HG03457 (cell line): ENCODE results near the gene ANKLE2.
"Not testable (repeated sequence)": the region's sequence is repeated elsewhere in the genome, so short reads cannot be mapped to it uniquely, and the experiment has no call there.

Source experiments
- ATAC-seq: cut with Tn5 transposase; IDR thresholded peaks from one replicate; pipeline ENCODE4 v1.9.1; 2021; ENCODE audit warnings: moderate number of reproducible peaks; ENCODE audit not compliant: unreplicated experiment

The ANKLE2 gene

DNA sequence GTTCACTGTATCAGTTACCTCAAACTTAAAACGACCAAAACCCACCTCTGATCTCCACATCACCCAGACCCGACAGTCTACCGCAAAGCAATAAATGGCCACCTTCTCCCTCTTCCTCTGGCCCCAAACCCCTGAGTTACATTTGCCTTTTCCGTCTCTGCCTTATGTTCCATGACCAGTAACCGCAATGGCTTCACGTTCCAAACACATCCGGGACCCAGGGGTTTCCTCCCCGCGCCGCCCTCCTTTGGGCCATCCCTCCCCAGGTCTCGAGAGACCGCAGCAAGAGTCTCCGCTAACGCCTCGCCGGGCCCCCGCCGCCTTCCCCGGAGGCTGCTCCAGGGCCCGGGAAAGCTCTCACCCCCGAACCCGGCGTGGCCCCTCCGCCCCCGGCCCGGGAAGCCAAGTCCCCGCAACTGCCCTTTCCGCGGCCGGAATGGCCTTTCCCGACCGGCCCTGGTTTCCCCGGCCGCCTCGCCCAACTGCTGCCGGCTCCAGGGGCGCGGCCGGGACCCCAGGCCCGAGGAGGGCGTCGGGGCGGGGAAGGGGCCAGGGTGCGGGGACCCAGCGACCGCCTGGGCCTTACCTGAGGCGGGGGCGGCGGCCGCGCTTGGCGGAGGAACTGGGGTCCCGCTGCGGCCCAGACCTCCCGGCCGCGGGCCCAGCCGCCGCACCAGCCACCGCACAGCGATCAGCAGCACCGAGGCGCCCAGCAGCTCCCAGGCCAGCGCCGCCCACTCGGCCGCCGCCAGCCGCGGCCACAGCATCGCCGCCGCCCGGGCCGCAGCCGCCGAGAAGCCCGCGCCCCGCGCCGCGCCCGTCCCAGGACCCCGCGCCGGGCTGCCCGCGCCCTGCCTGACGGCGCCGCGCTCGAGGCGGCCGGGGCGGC, at the start of gene ANKLE2:
TSS of gene ANKLE2 (minus strand) at position 801 of the 889 bp plus-strand sequence. CDS start at position 767, 34 bp downstream.
- peak; percentile 25 for ATAC-seq

DNA sequence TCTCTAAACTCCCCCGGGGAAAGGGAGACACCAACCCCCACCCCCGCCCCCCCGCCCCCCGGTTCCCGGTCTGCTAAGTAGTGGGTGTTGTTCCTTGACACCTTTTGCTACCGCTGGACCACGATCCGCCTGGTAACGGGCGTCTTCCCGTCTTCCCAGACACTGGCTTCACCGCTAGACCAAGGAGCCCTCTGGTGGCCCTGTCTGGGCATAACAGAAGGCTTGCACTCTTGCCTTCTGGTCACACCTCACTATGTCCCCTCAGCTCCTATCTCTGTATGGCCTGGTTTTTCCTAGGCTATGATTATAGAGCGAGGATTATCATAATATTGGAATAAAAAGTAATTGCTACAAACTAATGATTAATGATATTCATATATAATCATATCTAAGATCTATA, 47.8 kb upstream of the ANKLE2 start:
- ATAC-seq: not testable (repeated sequence)

DNA sequence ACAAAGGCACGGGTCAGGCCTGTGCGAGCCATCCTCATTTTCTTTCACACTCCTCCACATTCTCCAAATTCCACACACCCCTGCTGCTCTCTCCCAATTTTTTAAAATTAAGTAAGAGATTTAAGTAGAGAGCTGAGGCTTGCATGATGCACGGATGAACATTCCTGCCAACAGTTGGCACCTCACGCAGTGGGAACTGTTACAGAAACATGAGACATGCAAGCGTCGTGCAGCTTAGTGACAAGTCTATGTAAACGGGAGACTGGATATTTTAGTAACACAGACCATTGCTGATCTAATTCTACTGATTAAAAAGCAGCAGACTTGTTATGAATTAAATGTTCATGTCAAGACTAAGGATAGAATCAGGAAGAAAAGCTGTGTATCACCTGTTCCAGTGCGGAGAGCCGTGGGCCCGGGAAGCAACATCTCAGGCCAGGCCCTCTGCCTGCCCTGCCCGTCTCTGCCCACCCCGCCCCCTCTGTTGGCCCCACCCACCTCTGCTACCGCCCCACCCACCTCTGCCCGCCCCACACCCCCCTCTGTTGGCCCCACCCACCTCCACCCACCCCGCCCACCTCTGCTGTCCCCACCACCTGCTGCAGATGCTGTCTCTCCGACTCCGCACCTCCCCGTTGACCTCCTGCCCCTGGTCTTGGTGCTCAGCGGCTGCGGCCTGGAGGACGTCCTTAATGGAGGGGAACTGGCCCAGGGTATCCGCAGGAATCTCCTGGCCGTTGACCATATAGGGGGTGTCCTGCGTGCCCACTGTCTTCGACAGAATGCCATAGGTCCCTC, 45.9 kb upstream of the ANKLE2 start:
- ATAC-seq: no peak

DNA sequence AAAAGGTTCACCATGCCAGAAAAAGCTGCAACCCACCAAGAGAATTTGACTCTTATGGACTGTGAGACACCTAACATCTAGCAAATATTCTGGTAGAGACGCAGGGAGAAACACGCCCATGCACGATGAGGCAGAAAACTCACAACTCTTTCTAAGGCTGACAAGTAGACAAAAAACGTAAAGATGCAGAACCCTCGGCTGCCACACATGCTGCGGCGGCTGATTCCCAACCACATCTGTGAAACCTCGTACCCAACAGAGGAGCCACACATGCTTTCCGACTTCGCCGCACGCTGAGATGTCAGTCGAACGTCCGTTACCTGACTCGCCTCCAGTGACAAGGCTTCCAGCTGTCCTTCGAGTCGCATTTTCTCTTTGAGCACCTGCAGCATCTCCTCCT, 45.2 kb upstream of the ANKLE2 start:
- no peak for ATAC-seq

DNA sequence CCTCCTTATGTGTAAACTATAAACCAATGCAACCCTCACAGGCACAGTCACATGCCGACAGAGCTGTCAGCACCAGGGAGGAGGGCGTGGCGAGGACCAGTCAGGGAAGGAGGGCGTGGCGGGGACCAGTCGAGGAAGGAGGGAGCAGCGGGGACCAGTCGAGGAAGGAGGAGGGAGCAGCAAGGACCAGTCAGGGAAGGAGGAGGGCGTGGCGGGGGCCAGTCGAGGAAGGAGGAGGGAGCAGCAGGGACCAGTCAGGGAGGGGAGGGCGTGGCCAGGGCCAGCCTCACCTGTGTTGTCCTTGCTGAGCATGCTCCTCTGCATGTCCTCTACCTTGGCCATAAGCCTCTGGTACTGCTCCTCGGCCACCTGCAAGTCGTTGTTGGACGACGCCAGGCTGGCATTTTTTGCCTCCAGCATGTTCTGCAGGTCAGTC, 42.8 kb upstream of the ANKLE2 start:
- no peak for ATAC-seq

DNA sequence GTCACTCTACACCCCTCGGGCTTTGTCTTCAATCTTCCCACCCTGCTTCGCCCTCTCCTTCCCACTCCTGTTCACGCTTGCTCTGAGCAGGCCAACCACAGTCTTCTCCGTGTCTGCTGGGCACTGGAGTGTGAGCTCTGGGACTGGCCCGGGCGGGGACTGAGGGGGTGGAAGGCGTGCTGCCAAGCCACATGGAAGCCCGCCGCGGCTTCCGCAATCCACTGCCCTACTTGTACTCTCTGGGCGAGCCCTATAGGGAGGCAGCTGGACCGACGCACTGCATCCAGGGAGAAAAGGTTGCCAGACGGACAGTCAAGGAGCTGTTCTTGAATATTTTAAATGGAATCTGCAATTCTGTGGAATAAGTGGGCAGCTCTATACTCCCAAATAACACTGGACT, 42.3 kb upstream of the ANKLE2 start:
- no peak for ATAC-seq

DNA sequence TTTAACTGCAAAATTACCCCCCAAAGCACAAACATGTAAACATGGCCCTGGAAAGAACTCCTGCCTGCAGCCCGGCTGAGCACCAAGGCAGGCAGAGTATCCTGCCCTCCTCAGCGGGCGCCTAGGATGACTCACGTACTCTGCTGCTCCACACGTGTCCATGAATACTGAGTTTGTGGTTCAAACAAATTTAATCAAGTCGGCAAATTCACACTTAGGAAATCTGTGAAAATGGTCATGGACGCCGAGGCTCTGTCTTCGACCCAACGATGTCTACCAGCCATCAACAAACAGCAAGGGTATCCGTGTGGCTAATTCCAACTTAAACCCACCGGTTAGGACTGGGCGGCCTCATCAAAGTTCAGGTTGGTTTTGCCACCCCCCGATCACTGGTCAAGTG, 41.5 kb upstream of the ANKLE2 start:
- no peak for ATAC-seq

DNA sequence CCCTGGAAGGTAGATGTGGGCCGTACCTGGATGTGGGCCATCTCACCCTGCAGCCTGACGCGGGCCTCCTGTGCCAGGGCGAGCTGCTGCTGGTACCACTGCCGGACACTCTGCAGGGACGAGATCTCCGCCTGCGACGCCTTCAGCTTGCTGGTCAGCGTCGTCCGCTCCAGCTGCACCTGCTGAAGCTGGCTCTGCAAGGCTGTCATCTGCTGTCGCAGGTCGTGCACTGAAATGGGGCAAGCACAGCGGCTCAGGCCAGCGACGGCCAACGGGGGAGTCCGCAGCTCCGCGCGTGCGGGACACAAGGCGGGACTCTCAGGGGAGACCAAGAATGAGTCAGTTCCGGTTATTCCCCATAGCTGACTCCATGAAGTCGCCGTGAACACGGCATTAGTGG, 40.1 kb upstream of the ANKLE2 start:
- ATAC-seq: no peak

DNA sequence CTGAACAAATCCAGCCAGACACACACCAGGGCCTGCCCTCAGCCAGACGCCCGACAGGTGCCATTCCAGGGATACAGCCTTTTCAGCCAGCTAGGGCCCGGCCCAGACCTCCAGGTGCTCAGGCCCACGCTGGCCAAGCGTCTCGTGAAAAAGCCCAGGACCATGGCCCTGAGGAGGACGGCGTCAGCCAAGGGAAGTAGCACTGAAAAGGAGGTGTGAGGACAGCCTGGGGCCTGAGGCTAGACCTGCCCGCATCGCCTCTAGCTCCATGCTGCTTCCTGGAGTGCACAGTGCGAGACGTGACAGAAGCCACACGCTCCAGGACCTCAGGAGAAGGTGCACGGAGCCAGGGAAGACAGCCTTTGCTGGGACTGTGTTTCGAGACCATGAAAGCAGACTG, 37.2 kb upstream of the ANKLE2 start:
- ATAC-seq: no peak

DNA sequence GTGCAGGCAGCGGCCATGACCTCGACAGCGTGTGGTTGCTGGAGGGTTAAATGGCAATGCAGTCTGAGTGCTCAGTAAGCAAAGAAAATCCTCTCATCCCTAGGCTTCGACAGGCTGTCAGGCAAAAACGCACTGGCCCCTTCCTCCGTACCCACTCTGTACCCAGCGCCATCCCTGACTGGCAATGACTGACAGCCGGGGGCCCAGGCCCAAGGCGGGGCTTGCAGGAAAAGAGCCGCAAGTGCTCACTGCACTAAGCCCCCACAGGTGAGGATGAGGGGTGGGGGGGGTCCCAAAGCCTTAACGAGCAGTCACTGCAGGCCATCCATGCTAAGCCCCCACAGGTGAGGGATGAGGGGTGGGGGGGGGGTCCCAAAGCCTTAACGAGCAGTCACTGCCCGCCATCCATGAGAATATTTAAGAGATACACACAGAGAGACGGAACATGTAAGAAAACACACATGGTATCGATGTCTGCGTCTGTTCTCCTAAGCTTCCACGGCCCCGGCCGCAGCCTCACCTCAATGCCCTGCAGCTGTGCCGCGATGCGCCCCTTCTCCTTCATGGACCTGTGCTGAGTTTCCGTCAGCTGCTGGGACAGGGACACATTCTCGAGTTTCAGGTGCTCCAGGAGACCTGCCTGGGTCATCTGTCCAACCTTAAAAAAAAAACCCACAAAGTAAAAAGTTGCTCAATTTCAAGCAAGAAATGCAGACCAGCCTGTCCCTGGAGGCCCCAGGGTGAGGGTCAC, 36.4 kb upstream of the ANKLE2 start:
- no peak for ATAC-seq

DNA sequence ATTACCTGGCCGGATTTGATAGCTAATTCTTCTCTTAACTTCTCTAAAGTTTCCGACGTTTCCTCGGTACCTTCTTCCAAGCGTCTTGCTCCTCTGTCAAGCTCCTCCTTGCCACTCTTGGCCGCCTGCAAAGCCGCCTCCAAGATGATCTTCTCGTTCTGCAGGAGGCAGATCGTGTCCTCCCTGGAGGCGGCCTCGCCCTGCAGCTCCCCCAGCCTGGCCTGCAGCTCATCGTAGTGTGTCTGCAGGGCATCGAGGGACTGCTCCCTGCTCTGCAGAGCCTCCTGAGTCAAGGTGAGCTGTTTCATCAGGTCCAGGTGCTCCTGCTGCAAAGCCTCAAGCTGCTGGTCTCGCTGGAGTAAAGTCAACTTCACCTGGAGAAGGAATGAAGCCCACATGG, 34.2 kb upstream of the ANKLE2 start:
- no peak for ATAC-seq

DNA sequence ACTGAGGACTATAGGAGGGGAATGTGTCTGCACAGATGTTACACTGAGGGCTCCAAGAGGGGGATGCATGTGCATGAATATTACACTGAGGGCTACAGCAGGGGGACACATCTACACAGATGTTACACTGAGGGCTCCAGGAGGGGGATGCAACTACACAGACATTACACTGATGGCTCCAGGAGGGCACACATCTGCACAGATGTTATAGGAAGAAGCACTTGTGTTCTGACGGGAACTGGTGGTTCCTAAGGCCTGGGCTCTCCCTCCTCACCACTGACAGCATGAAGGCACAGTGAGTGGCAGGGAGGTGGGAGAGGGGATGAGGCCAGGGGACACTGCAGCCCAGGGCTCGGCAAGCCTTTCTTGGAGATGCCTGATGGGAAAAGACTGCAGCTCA, 30.3 kb upstream of the ANKLE2 start:
- not testable (repeated sequence) for ATAC-seq

DNA sequence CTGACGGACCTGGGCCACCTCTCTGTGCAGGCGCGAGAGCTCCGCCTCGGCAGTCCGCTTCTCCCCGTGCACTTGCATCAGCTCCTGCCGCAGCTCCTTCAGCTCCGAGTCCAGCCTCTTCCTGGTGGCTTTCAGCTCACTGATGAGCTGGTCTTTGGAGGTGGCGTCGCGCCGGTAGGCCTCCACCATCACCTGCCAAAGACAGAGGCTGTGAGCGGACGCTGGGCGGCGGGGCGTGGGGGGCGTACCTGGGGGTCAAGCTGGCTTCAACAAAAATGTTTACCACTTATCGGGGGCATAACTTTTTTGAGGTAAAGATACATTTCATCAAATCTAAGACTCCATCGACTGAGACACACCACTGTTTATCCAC, 27.5 kb upstream of the ANKLE2 start:
- ATAC-seq: no peak

DNA sequence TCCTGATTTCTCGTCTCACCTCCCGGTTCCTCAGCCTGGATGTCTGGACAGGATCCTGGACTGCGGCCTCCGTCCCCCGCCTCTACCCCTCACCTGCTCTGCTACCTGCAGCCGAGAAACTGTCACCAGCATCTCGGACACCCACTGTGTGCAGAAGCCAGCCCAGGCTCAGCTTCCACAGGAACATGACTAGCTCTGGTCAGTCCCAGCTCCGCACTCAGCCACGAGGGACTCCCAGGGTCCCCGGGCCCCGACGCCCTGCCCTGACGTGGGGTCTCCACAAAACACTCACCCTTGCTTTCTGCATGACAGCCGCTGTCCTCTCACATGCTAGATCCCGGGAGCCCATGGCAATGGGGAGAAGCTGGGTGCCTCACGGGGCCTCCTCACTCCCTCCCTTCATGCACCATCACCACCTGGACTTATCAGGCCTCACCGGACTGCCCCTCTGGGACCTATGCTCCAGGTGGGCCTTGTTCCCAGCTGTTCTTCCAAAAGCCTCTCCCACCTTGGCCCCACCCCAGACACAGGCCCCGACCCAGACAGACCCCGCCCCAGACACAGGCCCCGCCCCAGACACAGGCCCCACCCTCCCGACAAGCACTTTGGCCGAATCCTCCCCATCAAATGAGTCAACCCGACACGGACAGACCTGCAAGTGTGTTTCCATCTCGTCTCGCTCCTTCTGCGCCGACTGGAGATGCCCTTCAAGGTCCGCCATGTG, 26.9 kb upstream of the ANKLE2 start:
- no peak for ATAC-seq

DNA sequence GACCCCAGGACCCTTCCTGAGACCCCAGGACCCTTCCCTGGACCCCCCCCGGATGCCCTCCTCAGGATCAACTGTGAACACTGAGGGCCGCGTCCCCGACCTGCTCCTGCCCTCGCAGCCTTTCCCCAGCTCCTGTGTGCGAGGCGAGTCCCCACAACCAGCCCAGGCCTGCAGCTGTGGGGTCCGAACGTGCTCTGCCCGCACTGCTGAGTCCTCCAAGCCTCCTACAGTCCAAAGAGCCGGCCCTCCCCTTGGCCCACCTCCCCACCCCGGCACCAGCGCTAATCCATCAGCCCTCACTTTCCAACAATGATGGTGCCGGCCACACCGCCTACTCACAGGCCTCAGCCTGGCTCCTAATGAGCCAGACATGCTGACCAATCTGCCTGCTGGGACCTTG, 26.2 kb upstream of the ANKLE2 start:
- no peak for ATAC-seq

DNA sequence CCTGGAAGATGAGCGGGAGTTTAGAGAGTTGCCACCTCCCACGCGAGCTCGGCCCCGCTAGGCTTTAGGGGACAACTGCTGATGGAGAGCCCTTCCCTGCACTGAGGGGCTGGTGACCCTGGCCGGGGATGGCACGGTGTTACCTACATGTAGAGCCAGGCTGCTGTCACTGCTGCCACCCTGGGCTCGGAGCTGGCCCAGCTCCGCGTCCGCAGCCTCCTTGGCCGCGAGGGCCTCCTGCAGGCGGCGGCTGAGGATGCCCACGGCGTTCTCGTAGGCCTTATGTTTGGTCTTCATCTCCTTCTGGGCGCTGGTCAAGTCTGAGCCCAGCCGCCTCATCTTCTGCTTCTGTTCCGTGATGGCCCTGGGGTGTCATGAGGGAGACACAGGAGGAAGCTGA, 24.6 kb upstream of the ANKLE2 start:
- ATAC-seq: no peak

DNA sequence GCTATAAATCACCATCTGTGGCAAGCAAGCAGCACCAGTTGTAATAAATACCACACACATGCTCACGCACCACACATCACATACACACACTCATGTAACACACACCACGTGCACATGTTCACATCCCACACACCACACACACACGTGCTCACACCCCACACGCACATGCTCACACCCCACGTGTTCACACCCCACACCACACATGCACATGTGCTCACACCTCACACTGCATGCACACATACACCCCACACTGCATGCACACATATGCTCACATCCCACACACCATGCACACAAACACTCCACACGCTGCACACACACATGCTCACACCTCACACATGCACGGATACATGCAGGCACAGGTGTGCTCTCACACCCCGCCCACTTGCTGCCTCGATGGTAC, 22.9 kb upstream of the ANKLE2 start:
- ATAC-seq: no peak

DNA sequence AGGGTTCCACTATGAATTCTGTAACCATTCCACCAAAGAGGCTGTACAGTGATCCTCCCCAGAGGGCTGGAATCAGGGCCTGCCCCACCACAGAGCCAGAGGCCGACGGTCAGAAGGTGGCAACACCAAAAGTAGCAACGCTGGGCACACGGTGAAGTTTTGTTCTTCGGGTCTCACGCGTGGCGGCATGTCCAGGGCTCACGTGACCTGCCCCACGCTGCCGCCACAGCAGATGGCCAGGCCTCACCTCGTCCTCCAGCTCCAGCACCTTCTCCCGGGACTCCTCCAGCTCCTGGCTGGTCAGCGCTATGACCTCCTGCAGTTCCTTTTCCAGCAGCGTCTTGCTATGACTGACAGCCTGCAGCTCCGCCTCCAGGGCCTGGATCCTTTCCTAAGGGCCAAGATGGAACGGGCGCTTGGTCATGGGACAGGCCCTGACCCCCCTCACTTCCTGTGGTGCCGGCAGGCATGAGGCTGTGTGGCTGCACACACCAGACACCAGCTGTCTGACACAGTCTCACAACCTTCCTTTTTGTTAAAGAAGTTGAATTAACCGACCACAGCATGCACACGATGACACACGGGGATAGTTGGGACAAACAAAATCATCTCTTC, 22.4 kb upstream of the ANKLE2 start:
- no peak for ATAC-seq

DNA sequence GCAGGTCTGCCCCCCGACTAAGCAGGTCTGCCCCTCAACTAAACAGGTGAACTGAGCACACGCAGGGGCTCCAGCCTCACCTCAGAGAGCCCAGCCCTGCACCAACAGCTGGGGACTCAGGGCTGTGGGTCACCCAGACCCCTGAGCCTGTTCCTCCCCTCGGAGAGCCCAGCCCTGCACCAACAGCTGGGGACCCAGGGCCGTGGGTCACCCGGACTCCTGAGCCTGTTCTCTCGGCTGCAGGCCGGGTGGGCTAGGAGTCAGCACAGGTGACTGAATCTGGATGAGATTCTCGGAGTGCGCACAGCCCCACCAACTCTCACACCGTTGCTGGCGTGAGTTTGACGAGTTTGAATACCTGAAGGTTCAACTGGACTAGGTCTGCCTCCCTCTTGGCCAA, 20.3 kb upstream of the ANKLE2 start:
- ATAC-seq: no peak

DNA sequence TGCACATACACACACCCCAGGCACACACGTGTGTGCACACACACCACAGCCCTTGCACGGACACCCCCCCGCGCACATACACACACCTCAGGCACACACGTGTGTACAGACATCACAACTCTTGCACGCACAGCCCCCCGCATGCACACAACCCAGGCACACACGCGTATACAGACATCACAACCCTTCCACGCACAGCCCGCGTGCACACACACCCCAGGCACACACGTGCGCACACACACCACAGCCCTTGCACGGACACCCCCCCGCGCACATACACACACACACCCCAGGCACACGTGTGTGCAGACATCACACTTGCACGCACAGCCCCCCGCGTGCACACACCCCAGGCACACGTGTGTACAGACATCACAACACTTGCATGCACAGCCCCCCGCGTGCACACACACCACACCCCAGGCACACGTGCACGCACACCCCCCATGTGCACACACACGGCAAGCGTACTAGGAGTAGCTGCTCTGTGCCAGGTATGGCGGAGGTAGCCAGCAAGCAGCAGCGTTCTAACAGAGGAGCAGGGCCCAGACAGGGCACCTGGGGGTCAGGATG, 18.2 kb upstream of the ANKLE2 start:
- no peak for ATAC-seq
